Measurements from ENCODE around the gene TOPORS.
"Not testable (repeated sequence)": the region's sequence is repeated elsewhere in the genome, so short reads cannot be mapped to it uniquely, and the experiment has no call there.

Gene TOPORS

GRCh38 chr9:32552172-32552872 is at the start of gene TOPORS, which contains the start of gene SMIM27:
Gene TOPORS, minus strand, starts transcription at chr9:32552586. Its CDS starts 150 bp downstream, at chr9:32552436.
Gene SMIM27, plus strand, starts transcription at chr9:32552327. Its CDS starts 108 bp downstream, at chr9:32552435.
- peak; percentile 95 for DNase-seq

GRCh38 chr9:32599021-32599420 is 46.6 kb upstream of the TOPORS start:
- DNase-seq, result not testable (repeated sequence)

- no peak for DNase-seq
Measured at GRCh38 chr9:32596936-32597335, 44.5 kb upstream of the TOPORS start.

- no peak for DNase-seq
Measured at GRCh38 chr9:32596096-32596865, 43.9 kb upstream of the TOPORS start.

- no peak for DNase-seq
Measured at GRCh38 chr9:32590898-32591297, 38.5 kb upstream of the TOPORS start.

- no peak for DNase-seq
Measured at GRCh38 chr9:32590476-32590875, 38.1 kb upstream of the TOPORS start.

- no peak for DNase-seq
Measured at GRCh38 chr9:32589083-32589723, 36.8 kb upstream of the TOPORS start.

GRCh38 chr9:32587901-32588300 is 35.5 kb upstream of the TOPORS start:
- no peak for DNase-seq

GRCh38 chr9:32584784-32585183 is 32.4 kb upstream of the TOPORS start:
- DNase-seq, result no peak

- DNase-seq, result peak; percentile 39
Measured at GRCh38 chr9:32581512-32582143, 29.2 kb upstream of the TOPORS start.

- DNase-seq, result no peak
Measured at GRCh38 chr9:32580631-32581300, 28.4 kb upstream of the TOPORS start.

GRCh38 chr9:32579706-32580331 is 27.4 kb upstream of the TOPORS start:
- DNase-seq, result peak; percentile 45

GRCh38 chr9:32578976-32579375 is 26.6 kb upstream of the TOPORS start:
- no peak for DNase-seq

- DNase-seq, result no peak
Measured at GRCh38 chr9:32577316-32577715, 24.9 kb upstream of the TOPORS start.

- no peak for DNase-seq
Measured at GRCh38 chr9:32574858-32575257, 22.5 kb upstream of the TOPORS start.

GRCh38 chr9:32573821-32574220 is 21.4 kb upstream of the TOPORS start:
- no peak for DNase-seq

- DNase-seq, result peak; percentile 94
Measured at GRCh38 chr9:32572900-32573523, 20.6 kb upstream of the TOPORS start, which contains the start of gene NDUFB6. Gene NDUFB6, minus strand, starts transcription at chr9:32573159. Its CDS starts 99 bp downstream, at chr9:32573060.

GRCh38 chr9:32571969-32572899 is 19.8 kb upstream of the TOPORS start:
- DNase-seq, result peak; percentile 52

- no peak for DNase-seq
Measured at GRCh38 chr9:32570262-32570661, 17.9 kb upstream of the TOPORS start.

- DNase-seq, result no peak
Measured at GRCh38 chr9:32566770-32567169, 14.4 kb upstream of the TOPORS start.

Measured in left hindlimb (tissue), 1 donor.